ENCODE results near the gene EHBP1L1. TPM values are rescaled to one million over a fixed set of nuclear protein-coding genes. Genes with fewer than 3 reads are reported as not detected.

EHBP1L1 gene
- total and polyA plus RNA-seq, 4 donors = 49.8 to 154 (median 91.8) TPM

- no peak overlapping the region for H3K9ac ChIP-seq (ENCODE audit: insufficient read depth in 1 of 2, low read length in 2 of 2)
- ATAC-seq (ENCODE audit: insufficient read depth, low FRiP score) (no peak), DNase-seq (no peak)
- no peaks in the 10 kb centered on the region for H3K27me3 ChIP-seq (ENCODE audit: control insufficient read depth in 3 of 3, insufficient read depth in 3 of 3, low read length in 2 of 3)
- H3K4me3 ChIP-seq = no peak overlapping the region
- H3K4me1 ChIP-seq (ENCODE audit: control insufficient read depth in 5 of 5, insufficient read depth in 5 of 5, low read length in 5 of 5) = peaks cover 0 to 15% (median 12%) of the 10 kb centered on the region in 5 donors
- H3K27ac ChIP-seq (ENCODE audit: low read depth in 1 of 2, low read length in 1 of 2) = no peak overlapping the region
- H3K36me3 ChIP-seq (ENCODE audit: control insufficient read depth in 4 of 4, insufficient read depth in 4 of 4, low read length in 4 of 4) = peaks cover 3 to 50% (median 15%) of the 10 kb centered on the region in 4 donors
- WGBS, 2 donors = 87 to 88% methylated on average over 18 of the region's 18 CpGs
- H3K9me3 ChIP-seq (ENCODE audit: control insufficient read depth in 4 of 4, insufficient read depth in 3 of 4, low read length in 3 of 4) = no peaks in the 10 kb centered on the region
- TF ChIP-seq CTCF (IDR thresholded peaks at IDR 0.05; ENCODE audit: control extremely low read depth, extremely low read depth) = no peak
These were observed 38.1 kb upstream of the EHBP1L1 start for GRCh38 chr11:65537620-65538231.

GRCh38 chr11:65538232-65538914 is 37.5 kb upstream of the EHBP1L1 start:
- Histone ChIP-seq H3K9ac (ENCODE audit: insufficient read depth in 1 of 2, low read length in 2 of 2) (no peak overlapping the region), H3K9me3 (ENCODE audit: control insufficient read depth in 4 of 4, insufficient read depth in 3 of 4, low read length in 3 of 4) (no peaks in the 10 kb centered on the region), H3K4me3 (no peak overlapping the region), H3K4me1 (ENCODE audit: control insufficient read depth in 5 of 5, insufficient read depth in 5 of 5, low read length in 5 of 5) (peaks cover 0 to 16% (median 12%) of the 10 kb centered on the region in 5 donors), H3K27ac (ENCODE audit: low read depth in 1 of 2, low read length in 1 of 2) (no peak overlapping the region), H3K36me3 (ENCODE audit: control insufficient read depth in 4 of 4, insufficient read depth in 4 of 4, low read length in 4 of 4) (peaks cover 3 to 46% (median 15%) of the 10 kb centered on the region in 4 donors), H3K27me3 (ENCODE audit: control insufficient read depth in 3 of 3, insufficient read depth in 3 of 3, low read length in 2 of 3) (no peaks in the 10 kb centered on the region)
- no peak for DNase-seq
- ATAC-seq (ENCODE audit: insufficient read depth, low FRiP score) = no peak
- 91 to 92% methylated on average over 38 to 43 of the region's 43 CpGs for WGBS, 2 donors
- TF ChIP-seq CTCF (IDR thresholded peaks at IDR 0.05; ENCODE audit: control extremely low read depth, extremely low read depth) = no peak

- no peak for TF ChIP-seq CTCF (IDR thresholded peaks at IDR 0.05; ENCODE audit: control extremely low read depth, extremely low read depth)
- WGBS, 2 donors = 91% methylated on average over 87 to 92 of the region's 92 CpGs
- no peaks in the 10 kb centered on the region for H3K27me3 ChIP-seq (ENCODE audit: control insufficient read depth in 3 of 3, insufficient read depth in 3 of 3, low read length in 2 of 3)
- H3K4me1 ChIP-seq (ENCODE audit: control insufficient read depth in 5 of 5, insufficient read depth in 5 of 5, low read length in 5 of 5) = peaks cover 0 to 16% (median 12%) of the 10 kb centered on the region in 5 donors
- ATAC-seq (ENCODE audit: insufficient read depth, low FRiP score) (no peak), DNase-seq (no peak)
- H3K27ac ChIP-seq (ENCODE audit: low read depth in 1 of 2, low read length in 1 of 2) = peak overlapping the region in 1 of 2 donors; percentile 72
- H3K36me3 ChIP-seq (ENCODE audit: control insufficient read depth in 4 of 4, insufficient read depth in 4 of 4, low read length in 4 of 4) = peaks cover 3 to 47% (median 15%) of the 10 kb centered on the region in 4 donors
- no peak overlapping the region for H3K9ac ChIP-seq (ENCODE audit: insufficient read depth in 1 of 2, low read length in 2 of 2)
- no peaks in the 10 kb centered on the region for H3K9me3 ChIP-seq (ENCODE audit: control insufficient read depth in 4 of 4, insufficient read depth in 3 of 4, low read length in 3 of 4)
- H3K4me3 ChIP-seq = no peak overlapping the region
These were observed 36.7 kb upstream of the EHBP1L1 start for GRCh38 chr11:65538915-65539743.
